HepG2 (cell line): Measurements from ENCODE around the gene MDH2. TPM values are rescaled to one million over a fixed set of nuclear protein-coding genes. Genes with fewer than 3 reads are reported as not detected.

ENCODE experiments used
- ATAC-seq: fragments of 200-7000 bp; cut with Tn5 transposase; 3 replicates; pipeline ENCODE4 v1.9.1; 2020; ENCODE audit warnings: mild to moderate bottlenecking, moderate library complexity
- BruUV-seq: library from RNA; stranded (reverse); fragments of 400-500 nt; replicated peaks from 2 replicates; lab custom pipeline; 2021; lab: Mats Ljungman, UMichigan
- CTCF ChIA-PET: fragments of 300-600 bp; formaldehyde crosslinking; extraction: SDS; loops from one replicate; lab custom pipeline; 2021; ENCODE audit warnings: low total read pairs, inconsistent platforms, low intra/inter-chr PET ratio; lab: Yijun Ruan, JAX
- POLR2A ChIA-PET: fragments of 350-600 bp; sonication (Branson Sonifier 250); formaldehyde crosslinking; loops from one replicate; lab custom pipeline; 2020; ENCODE audit warnings: antibody characterized with exemption, inconsistent platforms; lab: Yijun Ruan, JAX
- DNase-seq: peaks from one replicate; pipeline ENCODE4 v3.0.0-alpha.2; 2015; ENCODE audit warnings: low spot score
- FAIRE-seq: peaks from 3 replicates; lab custom pipeline; 2011; peaks lifted over from hg19 to GRCh38; lab: Jason Lieb, UNC
- H2AFZ ChIP-seq: one replicate; pipeline ENCODE4 v1.6.1; 2011; ENCODE audit warnings: low read length, inconsistent platforms
- H3K27ac ChIP-seq: fragments of 300-600 bp; 3 replicates; pipeline ENCODE4 v1.8.0; 2011; ENCODE audit warnings: mixed run types, mild to moderate bottlenecking, mixed read lengths, low read length, inconsistent platforms; ENCODE audit not compliant: insufficient read depth; ENCODE audit errors: extremely low read length
- H3K27me3 ChIP-seq, 2 experiments: fragments of 200-600 bp in 1 of 2; 2 replicates in 1 of 2; 3 replicates in 1 of 2; pipeline versions ENCODE4 v1.6.0 to v1.8.0; 2011; ENCODE audit warnings: low read length in 2 of 2, mild to moderate bottlenecking in 2 of 2, moderate library complexity in 2 of 2, inconsistent platforms in 1 of 2; ENCODE audit not compliant: insufficient read depth in 2 of 2, control insufficient read depth in 1 of 2
- H3K36me3 ChIP-seq, 2 experiments: fragments of 200-600 bp in 1 of 2; replicated peaks in 1 of 2; 2 replicates in 1 of 2; 3 replicates in 1 of 2; pipeline versions ENCODE4 v1.5.1 to v1.8.0; 2011; ENCODE audit warnings: low read length in 2 of 2, inconsistent platforms in 1 of 2; ENCODE audit not compliant: insufficient read depth in 2 of 2, control insufficient read depth in 1 of 2
- H3K4me1 ChIP-seq: 2 replicates; pipeline ENCODE4 v1.5.1; 2012; ENCODE audit warnings: low read length, inconsistent platforms; ENCODE audit not compliant: insufficient read depth
- H3K4me2 ChIP-seq: 2 replicates; pipeline ENCODE4 v1.6.0; 2011; ENCODE audit warnings: low read depth, low read length, inconsistent platforms
- H3K4me3 ChIP-seq, 3 experiments: fragments of 200-600 bp in 1 of 3; sonication (generic), shearing (Covaris generic) in 1 of 3; replicated peaks in 1 of 3; 2 replicates each; pipeline ENCODE4 v1.5.1; 2011 to 2016; ENCODE audit warnings: low read length in 3 of 3, inconsistent platforms in 2 of 3, low read depth in 2 of 3, mild to moderate bottlenecking in 2 of 3, control low read depth in 1 of 3, mixed read lengths in 1 of 3; ENCODE audit not compliant: insufficient read depth in 1 of 3
- H3K79me2 ChIP-seq: one replicate; pipeline ENCODE4 v1.6.1; 2011; ENCODE audit warnings: low read length, inconsistent platforms; ENCODE audit not compliant: insufficient read depth
- H3K9ac ChIP-seq: 2 replicates; pipeline ENCODE4 v1.6.0; 2011; ENCODE audit warnings: mild to moderate bottlenecking, low read depth, low read length, inconsistent platforms; ENCODE audit not compliant: insufficient read depth
- H3K9me3 ChIP-seq: 2 replicates; pipeline ENCODE4 v1.5.1; 2012; ENCODE audit warnings: mild to moderate bottlenecking, low read length
- H4K20me1 ChIP-seq: 2 replicates; pipeline ENCODE4 v1.6.0; 2011; ENCODE audit warnings: inconsistent platforms, mild to moderate bottlenecking, low read length, moderate library complexity; ENCODE audit not compliant: insufficient read depth
- FOXA3 ChIP-seq: IDR thresholded peaks from 2 replicates; pipeline ENCODE4 v1.6.1; 2016; ENCODE audit warnings: missing genetic modification reagents, missing compliant biosample characterization
- JUNB ChIP-seq: sonication (generic); formaldehyde crosslinking; IDR thresholded peaks from 2 replicates; pipeline ENCODE4 v1.8.0; 2022; ENCODE audit warnings: missing genetic modification reagents, mild to moderate bottlenecking, borderline replicate concordance
- ZKSCAN5 ChIP-seq: sonication (generic); formaldehyde crosslinking; IDR thresholded peaks from 2 replicates; pipeline ENCODE4 v1.5.1; 2020; ENCODE audit warnings: mild to moderate bottlenecking, missing genetic modification reagents
- ZNF281 ChIP-seq: sonication (generic); formaldehyde crosslinking; IDR thresholded peaks from 2 replicates; pipeline ENCODE4 v1.4.0; 2020; ENCODE audit warnings: missing genetic modification reagents, borderline replicate concordance
- ZNF326 ChIP-seq: sonication (generic); formaldehyde crosslinking; IDR thresholded peaks from 2 replicates; pipeline ENCODE4 v1.4.0; 2020; ENCODE audit warnings: missing genetic modification reagents, borderline replicate concordance
- ZNF570 ChIP-seq: sonication (generic); formaldehyde crosslinking; IDR thresholded peaks from 2 replicates; pipeline ENCODE4 v1.4.0; 2020; ENCODE audit warnings: mild to moderate bottlenecking, missing genetic modification reagents, borderline replicate concordance
- WGBS: methylation state at CpG from one replicate; pipeline ENCODE4 v1.1.6; 2017; ENCODE audit warnings: low lambda C conversion rate; 5-methylcytosine and 5-hydroxymethylcytosine counted together
- in situ Hi-C: cut with HindIII; loops from 2 replicates; pipeline ENCODE4 v1.10.0; 2017; ENCODE audit warnings: low pct_unique_long_range_greater_than_20kb; ENCODE audit not compliant: extremely low pct_ligation_motif_present
- intact Hi-C: fragments of 100-400 bp; cut with micrococcal nuclease; formaldehyde crosslinking; loops from one replicate; pipeline ENCODE4 v1.10.0; 2022; ENCODE audit not compliant: unreplicated experiment
- polyA plus RNA-seq, 8 experiments: library from polyadenylated mRNA; depleted of rRNA in 3 of 8; stranded (reverse) in 7 of 8; unstranded in 1 of 8; fragments of >200 nt; fragmentation: Illumina TruSeq in 4 of 8; extraction: Trizol in 4 of 8; gene quantifications; 2 replicates each; pipeline versions ENCODE4 v1.2.1 to v1.2.3, GENCODE V29; 2011 to 2016; ENCODE audit warnings: low read depth in 4 of 8, missing spikeins in 1 of 8, mixed read lengths in 1 of 8; ENCODE audit not compliant: insufficient read depth in 1 of 8
- total RNA-seq, 5 experiments: library from RNA; depleted of rRNA; stranded (reverse); fragments of >200 nt; fragmentation: Illumina TruSeq; extraction: Trizol; gene quantifications; 2 replicates each; pipeline ENCODE4 v1.2.3, GENCODE V29; 2016; ENCODE audit warnings: low read depth in 1 of 5

Gene MDH2
- total and polyA plus RNA-seq, 2 of the 13 experiments (the other 11 are each of a cell fraction or from before 2014, with no cell fraction given) = 81.4 to 90.3 TPM

- DNase-seq (no peak), ATAC-seq (no peak)
- intact Hi-C loops = loop anchor here (5.0 kb wide), 1 partner anchor 83 kb away; no protein-coding TSS in a partner anchor
- H3K9me3 ChIP-seq = no peaks in the 10 kb centered on the region
- peak overlapping the region; percentile 90 for H3K4me2 ChIP-seq
- TF ChIP-seq ZNF326 (CRISPR knock-in tag) = no peak
- TF ChIP-seq JUNB = peak; percentile 33; the same call in 1 of the 2 replicates
- TF ChIP-seq ZNF570 = no peak
- peak; percentile 75; the same call in 1 of the 2 replicates for TF ChIP-seq ZNF281
- TF ChIP-seq FOXA3 (CRISPR knock-in tag) = 0 out of 2 replicates have a peak, but pooled peaks have one; percentile 15
- peak; percentile 84 for TF ChIP-seq ZKSCAN5 (CRISPR knock-in tag)
- TF ChIP-seq, all 625 proteins: peak for 4
- peaks cover 74% of the 10 kb centered on the region for H3K4me1 ChIP-seq
- peak overlapping the region; percentile 99 for H3K9ac ChIP-seq
- no peaks in the 10 kb centered on the region; a peak in 1 of 5 replicates for H3K27me3 ChIP-seq
- no peak for FAIRE-seq
- H3K4me3 ChIP-seq = peak overlapping the region; percentile 86 to 98 (median 95); a peak in 5 of 6 replicates
- no peak overlapping the region for H2AFZ ChIP-seq
- H3K27ac ChIP-seq = peak overlapping the region; percentile 90
- 91% methylated on average over 6 of the region's 6 CpGs for WGBS
- H4K20me1 ChIP-seq = no peaks in the 10 kb centered on the region
- H3K36me3 ChIP-seq = peaks cover 8 to 36% of the 10 kb centered on the region in 2 experiments
- in situ Hi-C loops = no loop called here
- ChIA-PET POLR2A (interaction anchor here (0.9 to 2.4 kb wide), 2 partner anchors 58 to 59 kb away, joined by 3 to 16 read pairs; no protein-coding TSS in a partner anchor), CTCF (no interaction called here)
- peaks cover 76% of the 10 kb centered on the region for H3K79me2 ChIP-seq
- no TSS peak for BruUV-seq
Measured at GRCh38 chr7:76049295-76049694, 1.4 kb downstream of the MDH2 start.
